PFSK-1 (cell line): Measurements from ENCODE around the gene NT5C.

Source experiments
- FOXP2 ChIP-seq: optimal IDR thresholded peaks from 2 replicates; pipeline ENCODE3; 2011; ENCODE audit warnings: borderline replicate concordance, control low read depth, inconsistent platforms; ENCODE audit not compliant: insufficient read depth; ENCODE audit errors: extremely low read length, extremely low read depth
- POLR2AphosphoS5 ChIP-seq: IDR thresholded peaks from 2 replicates; pipeline ENCODE4 v1.6.1; 2012; ENCODE audit warnings: low read depth, mild to moderate bottlenecking, control low read depth, low read length, moderate library complexity
- SIN3A ChIP-seq: IDR thresholded peaks from 2 replicates; pipeline ENCODE4 v1.6.1; 2012; ENCODE audit warnings: mild to moderate bottlenecking, low read length, moderate library complexity, borderline replicate concordance; ENCODE audit not compliant: insufficient read depth
- TAF1 ChIP-seq: IDR thresholded peaks from 2 replicates; pipeline ENCODE4 v1.6.1; 2012; ENCODE audit warnings: low read length, control low read depth, borderline replicate concordance; ENCODE audit not compliant: insufficient read depth
- TF ChIP-seq, protein P1 (sequence below), 2 experiments: IDR thresholded peaks; 2 replicates each; pipeline versions ENCODE4 v1.6.1 to v1.8.0; 2011 to 2012; ENCODE audit warnings: low read depth in 2 of 2, low read length in 2 of 2, control low read depth in 1 of 2, inconsistent platforms in 1 of 2, mild to moderate bottlenecking in 1 of 2, moderate library complexity in 1 of 2; ENCODE audit not compliant: insufficient read depth in 1 of 2

The NT5C gene

DNA sequence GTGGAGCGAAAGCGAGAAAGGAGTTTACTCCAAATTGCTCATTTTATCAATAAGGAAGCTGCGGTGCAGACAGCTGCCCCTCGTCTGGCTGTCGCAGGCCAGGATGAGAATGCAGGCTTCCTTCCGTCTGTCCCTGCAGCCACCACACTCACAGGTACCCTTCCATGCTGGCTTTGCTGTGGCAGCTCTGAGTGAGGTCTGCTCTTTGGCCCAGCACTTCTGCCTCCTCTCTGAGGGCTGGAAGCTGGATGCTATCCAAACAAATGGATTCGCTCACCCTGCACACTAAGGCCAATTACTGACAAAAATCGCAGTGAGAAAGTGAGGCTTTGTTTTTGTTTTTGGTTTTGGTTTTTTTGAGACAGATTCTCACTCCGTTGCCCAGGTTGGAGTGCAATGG is 14.8 kb downstream of the NT5C start:
- TF ChIP-seq TAF1, result no peak
- TF ChIP-seq POLR2AphosphoS5, result no peak
- TF ChIP-seq, protein P1, sequence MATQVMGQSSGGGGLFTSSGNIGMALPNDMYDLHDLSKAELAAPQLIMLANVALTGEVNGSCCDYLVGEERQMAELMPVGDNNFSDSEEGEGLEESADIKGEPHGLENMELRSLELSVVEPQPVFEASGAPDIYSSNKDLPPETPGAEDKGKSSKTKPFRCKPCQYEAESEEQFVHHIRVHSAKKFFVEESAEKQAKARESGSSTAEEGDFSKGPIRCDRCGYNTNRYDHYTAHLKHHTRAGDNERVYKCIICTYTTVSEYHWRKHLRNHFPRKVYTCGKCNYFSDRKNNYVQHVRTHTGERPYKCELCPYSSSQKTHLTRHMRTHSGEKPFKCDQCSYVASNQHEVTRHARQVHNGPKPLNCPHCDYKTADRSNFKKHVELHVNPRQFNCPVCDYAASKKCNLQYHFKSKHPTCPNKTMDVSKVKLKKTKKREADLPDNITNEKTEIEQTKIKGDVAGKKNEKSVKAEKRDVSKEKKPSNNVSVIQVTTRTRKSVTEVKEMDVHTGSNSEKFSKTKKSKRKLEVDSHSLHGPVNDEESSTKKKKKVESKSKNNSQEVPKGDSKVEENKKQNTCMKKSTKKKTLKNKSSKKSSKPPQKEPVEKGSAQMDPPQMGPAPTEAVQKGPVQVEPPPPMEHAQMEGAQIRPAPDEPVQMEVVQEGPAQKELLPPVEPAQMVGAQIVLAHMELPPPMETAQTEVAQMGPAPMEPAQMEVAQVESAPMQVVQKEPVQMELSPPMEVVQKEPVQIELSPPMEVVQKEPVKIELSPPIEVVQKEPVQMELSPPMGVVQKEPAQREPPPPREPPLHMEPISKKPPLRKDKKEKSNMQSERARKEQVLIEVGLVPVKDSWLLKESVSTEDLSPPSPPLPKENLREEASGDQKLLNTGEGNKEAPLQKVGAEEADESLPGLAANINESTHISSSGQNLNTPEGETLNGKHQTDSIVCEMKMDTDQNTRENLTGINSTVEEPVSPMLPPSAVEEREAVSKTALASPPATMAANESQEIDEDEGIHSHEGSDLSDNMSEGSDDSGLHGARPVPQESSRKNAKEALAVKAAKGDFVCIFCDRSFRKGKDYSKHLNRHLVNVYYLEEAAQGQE (IDR thresholded peaks at IDR 0.05; ENCODE audit: insufficient read depth in 1 of 2, low read depth in 2 of 2, low read length in 2 of 2), result no peak
- TF ChIP-seq FOXP2, result no peak
- TF ChIP-seq SIN3A, result no peak

DNA sequence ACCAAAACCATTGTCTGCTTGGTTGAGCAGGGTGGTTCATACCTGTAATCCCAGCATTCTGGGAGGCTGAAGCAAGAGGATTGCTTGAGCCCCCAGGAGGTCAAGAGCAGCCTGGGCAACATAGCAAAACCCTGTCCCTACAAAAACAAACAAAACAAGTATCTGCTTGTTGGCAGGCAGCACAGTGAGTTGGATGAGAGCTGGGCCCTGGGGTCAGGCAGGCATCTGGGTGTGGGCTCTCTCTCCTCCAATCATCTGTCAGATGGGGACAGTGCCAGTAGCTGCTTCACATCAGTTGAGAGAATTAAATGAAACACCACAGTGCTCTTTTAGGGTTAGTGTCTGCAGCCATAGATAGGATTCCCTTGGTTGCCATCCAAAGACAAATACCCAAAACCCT is 16.0 kb downstream of the NT5C start:
- TF ChIP-seq SIN3A (no peak), TAF1 (no peak), POLR2AphosphoS5 (no peak), FOXP2 (no peak)
- TF ChIP-seq, protein P1 (IDR thresholded peaks at IDR 0.05; ENCODE audit: insufficient read depth in 1 of 2, low read depth in 2 of 2, low read length in 2 of 2), result no peak

DNA sequence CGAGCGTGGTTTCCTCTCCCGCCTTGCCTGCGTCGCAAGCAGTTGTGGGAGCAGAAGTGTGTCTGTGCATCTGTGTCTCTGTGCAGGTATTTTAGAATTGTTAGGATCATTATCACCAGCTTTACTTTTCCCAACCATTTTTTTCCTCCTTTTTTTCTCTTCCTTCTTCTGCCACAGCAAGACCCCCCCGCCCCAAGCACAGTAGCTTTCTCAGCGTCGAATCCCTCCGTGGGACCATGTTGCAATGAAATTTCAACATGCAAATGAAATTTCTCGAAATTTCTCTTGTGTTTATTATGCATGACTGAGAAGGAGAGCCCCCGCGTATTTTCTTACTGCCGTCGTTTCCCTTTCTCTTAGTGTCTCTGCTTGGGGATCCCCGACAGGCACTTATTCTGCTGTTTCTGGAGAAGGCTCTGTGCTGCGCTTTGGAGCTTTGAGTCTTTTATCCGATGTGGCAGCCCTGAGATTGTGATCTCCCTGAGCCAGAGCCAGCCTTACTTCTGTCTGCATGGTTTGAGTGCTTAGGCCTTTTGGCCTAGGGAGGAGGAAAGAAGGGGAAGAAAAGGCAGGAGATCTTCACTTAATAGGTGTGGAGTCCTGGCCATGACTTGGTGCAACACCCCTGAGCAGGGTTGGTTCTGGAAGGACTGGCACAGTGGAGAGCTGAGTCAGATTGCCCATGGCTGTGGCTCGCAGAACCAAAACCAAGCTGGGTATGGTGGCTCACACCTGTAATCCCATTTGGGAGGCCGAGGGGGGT is 16.8 kb downstream of the NT5C start:
- TF ChIP-seq, protein P1 (IDR thresholded peaks at IDR 0.05; ENCODE audit: insufficient read depth in 1 of 2, low read depth in 2 of 2, low read length in 2 of 2), result no peak
- TF ChIP-seq TAF1 (no peak; the same call in 1 of the 2 replicates), POLR2AphosphoS5 (no peak), SIN3A (no peak; the same call in 1 of the 2 replicates), FOXP2 (no peak)

DNA sequence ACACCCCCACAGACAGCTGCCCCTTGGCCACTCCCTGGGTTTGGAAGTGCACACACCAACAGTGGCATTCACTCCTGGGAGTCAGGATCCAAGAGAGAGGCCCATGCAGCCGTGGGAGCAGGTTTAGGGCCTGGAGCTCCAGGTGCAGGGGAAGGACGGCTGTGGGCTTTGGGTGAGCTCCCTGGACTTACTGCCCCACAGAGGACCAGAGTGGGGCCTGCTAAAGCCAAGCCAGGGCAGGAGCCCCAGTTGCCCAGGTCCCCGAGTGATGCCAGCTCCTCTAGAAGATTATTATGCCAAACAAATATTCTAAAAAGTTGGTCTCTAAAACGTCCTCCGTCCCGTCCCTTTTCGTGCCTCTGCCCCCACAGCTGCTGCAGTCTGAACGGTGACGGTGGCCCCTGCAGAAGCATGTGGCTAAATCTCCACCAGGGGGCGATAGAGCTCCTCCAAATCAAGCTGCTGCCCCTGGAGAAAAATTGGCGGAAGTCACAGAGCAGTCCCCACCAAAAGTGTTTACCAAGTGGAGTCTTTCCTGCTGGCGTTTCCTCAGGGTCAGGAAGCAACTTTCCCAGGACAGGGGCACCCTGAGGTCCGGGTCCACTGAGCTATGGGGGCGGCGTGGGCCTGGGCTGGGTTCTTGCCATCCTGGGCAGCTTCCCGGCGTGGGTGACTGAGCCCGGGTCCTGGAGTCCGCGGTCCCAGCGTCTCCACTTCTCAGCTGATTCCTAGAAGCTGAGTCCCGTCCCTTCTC is 17.6 kb downstream of the NT5C start:
- TF ChIP-seq, protein P1 (IDR thresholded peaks at IDR 0.05; ENCODE audit: insufficient read depth in 1 of 2, low read depth in 2 of 2, low read length in 2 of 2), result no peak
- TF ChIP-seq FOXP2, result no peak
